HTR-8/SVneo (cell line): ENCODE results near the gene LCMT1.
"Not testable (repeated sequence)": the region's sequence is repeated elsewhere in the genome, so short reads cannot be mapped to it uniquely, and the experiment has no call there.

ENCODE experiments used
- DNase-seq: peaks from one replicate; pipeline ENCODE4 v3.0.0; 2011; ENCODE audit warnings: low spot score, mixed read lengths; ENCODE audit not compliant: insufficient read length
- FAIRE-seq: peaks from 2 replicates; lab custom pipeline; 2011; peaks lifted over from hg19 to GRCh38; lab: Jason Lieb, UNC

LCMT1 gene

DNA sequence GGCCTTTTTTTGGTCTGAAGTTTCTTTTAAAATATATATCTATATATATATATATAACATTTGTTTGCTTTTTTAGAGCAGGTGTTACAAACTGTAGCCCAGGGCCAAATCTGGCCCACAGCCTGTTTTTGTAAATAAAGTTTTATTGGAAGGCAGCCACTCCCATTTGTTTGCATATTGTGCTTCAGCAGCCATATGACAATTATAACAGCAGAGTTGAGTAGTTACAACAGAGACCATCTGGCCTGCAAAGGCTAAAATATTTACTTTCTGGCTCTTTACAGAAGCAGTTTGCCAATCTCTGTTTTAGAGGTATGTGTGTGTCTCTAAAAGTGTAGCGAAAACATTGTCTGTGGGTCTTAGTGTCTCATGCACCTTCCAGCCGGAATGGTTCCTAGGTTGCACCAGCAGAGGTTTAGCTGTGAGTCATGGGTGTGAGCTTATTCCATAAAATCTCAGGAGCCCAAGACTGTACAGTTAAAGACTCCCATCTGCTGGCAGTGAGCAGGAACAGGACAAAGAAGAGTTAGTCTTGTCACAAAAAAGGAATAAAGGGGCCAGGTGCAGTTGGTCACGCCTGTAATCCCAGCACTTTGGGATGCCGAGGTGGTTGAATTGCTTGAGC, 23.8 kb downstream of the LCMT1 start:
- FAIRE-seq, result no peak
- DNase-seq, result no peak

DNA sequence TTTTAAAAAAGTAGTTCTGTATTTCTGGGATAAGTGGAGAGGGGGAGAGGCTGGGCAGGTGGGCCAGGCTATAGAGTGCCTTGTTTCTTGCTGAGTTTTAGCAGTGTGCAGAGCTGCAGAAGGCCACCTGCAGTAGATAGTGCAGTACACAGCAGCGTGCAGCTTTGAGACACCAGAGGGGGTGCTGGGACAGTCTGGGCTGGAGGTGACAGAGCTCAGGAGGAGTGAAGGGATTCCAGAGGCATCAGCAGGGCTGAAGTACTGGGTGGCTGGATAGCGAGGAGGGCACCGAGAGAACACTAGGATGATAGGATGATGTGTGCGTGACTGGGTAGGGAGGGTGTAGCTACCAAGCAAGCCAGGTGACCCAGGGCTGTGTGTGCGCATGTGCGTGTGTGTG, 26.6 kb downstream of the LCMT1 start:
- DNase-seq (no peak), FAIRE-seq (no peak)

DNA sequence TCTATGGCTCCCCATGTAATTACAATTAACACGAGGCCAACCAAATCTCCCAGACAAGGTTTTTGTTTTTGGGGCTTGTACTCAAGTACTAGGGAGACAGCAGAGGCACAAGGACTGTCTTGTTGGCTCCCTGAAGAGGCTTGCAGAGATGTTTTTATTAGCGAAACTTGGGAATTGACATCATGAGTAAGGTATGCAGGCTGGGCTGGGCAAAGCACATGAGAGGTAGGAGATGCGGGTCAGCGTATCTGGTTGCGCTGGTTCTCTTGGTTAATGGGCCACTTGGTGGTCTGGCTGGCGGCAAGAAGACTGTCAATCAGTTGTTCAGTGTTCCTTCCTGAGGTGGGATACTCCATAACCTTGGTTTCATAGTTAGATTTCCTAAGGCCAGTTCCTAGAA, 28.9 kb downstream of the LCMT1 start:
- FAIRE-seq, result no peak
- no peak for DNase-seq

DNA sequence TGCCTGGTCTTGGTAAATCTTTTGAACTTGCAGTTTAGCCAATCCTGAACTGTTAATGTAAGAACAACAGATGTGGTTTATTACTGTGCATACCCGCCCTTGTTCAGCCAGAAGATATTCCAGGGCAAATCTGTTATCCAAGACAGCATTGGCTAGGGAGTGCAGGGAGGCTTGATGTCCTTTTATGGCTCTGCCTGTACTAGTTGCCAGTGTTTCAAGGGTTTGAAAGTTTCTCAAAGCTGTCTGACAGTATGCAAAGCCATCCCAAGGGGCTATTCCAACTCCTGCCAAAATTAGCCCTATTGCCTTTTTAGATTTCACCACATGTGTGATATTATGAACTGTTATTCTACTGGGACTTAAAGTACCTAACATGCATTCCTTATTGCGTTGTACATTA, 30.1 kb downstream of the LCMT1 start:
- no peak for DNase-seq
- FAIRE-seq, result no peak

DNA sequence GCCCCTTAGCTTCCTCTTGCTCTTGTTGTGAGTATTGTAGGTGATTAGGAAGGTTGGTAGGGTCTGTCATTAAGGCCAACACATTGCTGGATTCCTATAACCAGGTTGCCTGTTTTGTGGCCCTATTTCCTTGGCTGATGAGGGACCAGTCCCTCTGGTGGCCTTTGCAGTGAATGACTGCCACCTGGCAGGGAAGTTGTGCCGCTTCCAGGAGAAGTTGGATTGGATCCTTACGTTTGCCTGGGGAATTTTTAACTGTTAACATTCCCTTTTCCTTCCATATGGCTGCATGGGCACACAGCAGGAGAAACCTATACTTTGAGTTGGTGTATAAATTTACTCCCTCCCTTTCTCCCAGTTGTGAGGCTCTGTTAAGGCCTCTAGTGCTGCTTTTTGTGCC, 32.4 kb downstream of the LCMT1 start:
- DNase-seq (no peak), FAIRE-seq (no peak)

DNA sequence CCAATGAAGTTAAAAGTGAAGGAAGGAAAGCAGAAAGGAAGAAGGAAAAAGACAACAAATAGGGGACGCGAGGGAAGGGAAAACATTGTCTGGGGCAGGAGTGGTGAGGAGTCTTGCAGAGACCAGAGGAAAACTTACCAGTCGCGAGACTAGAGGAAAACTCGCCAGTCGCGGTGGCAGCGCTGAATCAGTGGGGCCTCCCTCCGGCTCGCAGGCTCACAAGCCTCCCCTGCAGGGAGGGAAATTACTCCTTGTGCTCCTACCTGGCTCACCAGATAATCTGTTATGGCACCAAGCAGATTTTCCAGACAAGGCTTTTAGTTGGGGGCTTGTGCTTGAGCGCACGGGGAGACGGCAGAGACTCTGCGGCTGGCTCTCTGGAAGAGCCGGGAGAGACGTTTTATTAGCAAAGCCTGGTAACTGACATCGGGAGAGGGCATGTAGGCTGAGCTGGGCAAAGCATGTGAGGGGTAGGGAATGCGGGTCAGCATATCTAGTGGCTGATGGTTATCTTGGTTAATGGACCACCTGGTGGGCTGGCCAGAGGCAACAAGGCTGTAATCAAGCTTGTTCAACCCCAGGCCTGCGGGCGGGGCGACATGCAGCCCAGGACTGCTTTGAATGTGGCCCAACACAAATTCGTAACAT, 37.1 kb downstream of the LCMT1 start:
- no peak for DNase-seq
- FAIRE-seq, result no peak

DNA sequence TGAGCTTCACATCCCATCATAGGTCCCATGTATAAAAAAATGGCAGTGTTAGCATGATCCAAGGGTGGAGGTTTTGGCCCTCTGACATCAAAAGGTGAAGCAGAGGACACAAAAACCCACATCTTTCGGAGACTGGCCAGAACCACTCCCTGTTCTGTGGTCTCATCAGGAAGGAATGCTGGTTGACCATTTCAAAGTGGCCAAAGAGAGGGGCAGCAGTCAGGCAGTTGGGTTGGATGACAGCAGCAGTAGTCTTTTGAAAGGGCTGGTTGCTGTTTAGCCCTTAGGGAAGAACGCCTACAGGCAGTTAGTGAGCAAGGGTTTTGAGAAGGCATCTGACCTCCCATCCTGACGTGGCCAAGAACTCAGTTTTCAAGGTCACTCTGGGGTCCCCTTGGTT, 40.5 kb downstream of the LCMT1 start:
- FAIRE-seq, result no peak
- peak; percentile 48 for DNase-seq

DNA sequence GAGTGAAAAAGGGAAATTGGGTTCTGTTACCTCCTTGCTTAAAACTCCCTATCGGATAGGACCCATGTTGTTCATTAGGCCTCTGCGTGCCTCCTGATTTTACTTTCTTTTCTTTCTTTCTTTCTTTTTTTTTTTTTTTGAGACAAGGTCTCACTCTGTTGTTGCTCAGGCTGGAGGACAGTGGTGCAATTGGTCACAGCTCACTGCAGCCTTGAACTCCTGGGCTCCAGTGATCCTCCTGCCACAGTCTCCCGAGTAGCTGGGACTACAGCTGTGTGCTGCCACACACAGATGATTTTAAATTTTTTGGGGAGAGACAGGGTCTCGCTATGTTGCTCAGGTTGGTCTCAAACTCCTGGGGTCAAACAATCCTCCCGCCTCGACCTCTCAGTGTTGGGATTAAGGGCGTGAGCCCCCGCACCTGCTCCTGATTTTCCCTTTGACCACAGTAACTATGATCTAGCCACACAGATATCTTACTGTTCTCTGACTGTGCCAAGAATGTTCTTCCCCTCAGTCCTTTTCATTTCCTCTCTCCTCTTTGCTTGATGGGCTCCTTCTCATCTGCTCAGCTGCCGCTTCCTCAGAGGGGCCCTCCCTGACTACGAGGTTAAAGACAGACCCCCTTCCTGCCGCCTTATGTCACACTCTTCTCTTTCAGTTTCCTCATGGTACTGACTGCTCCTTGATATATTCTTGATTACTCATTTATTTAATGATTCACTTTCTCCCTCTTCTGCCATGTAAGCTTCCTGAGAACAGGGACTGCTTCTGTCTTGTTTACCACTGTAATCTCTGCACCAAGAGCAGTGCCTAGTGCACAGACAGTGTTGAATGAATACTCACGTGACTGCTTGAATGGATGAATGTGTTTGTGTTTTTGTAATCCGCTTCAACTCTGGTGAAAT, 44.3 kb downstream of the LCMT1 start:
- FAIRE-seq (no peak), DNase-seq (no peak)

DNA sequence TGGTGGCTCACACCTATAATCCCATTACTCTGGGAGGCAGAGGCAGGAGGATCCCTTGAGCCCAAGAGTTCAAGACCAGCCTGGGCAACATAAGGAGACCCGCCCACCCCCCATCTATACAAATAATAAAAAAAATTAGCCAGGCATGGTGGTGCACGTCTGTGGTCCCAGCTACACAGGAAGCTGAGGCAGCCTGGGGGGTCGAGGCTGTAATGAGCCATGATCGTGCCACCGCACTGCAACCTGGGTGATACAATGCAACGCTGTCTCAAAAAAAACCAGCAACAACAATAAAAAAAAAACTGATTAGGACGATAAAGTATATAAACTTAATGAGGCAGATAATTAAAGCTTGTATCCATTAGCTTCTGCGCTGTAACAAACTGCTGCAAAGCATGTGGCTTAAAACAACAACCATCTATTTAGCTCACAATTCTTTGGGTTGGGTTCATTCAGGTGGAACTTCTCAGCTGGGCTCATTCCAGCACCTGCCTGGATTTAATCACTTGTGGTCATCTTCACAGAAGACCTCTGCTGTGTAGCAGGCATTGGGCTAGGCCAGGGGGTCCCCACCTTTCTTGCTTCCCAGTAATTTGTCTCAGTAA, 45.8 kb downstream of the LCMT1 start:
- FAIRE-seq (no peak), DNase-seq (no peak)

DNA sequence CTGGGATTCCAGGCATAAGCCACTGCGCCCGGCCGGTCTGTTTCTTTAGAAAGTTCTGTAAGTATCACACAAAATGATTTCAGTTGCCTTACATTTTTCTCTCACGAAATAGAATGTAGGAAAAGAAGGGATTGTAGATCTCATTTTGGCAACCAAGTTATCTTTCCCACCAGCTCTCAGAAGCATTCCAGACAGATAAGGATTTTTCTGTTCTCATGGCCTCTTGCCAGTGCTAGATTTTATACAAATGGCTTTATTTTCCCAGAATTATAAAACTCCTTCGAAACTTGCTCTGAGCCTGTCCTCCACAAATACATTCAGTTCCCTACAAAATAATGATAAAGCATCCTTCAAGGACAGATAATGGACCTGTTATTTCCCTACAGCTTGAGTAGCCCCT, 46.9 kb downstream of the LCMT1 start:
- no peak for DNase-seq
- FAIRE-seq, result no peak

DNA sequence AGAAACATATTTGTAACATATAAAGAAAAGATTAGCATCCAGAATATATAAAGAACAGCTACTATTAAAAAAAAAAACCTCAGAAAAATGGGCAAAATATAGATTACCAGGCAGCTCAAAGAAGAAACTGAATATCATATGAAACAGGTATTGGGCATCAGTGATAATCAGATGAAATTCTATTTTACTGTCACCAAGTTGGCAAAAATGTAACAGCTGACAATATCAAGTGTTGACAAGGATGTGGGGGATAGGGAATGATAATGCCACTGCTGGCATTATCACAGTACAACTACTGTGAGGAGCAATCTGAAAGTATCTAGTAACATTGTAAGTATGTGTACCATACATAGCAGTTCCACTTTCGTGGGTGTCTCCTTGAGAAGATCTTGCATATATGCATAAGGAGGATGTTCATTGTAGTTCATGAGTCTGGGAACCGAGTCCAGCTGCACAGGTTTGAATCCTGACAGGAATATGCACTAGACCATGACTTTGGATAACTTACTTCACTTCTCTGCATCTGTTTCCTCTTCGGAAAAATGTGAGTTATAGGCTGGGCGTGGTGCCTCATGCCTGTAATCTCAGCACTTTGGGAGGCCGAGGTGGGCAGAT, 50.3 kb downstream of the LCMT1 start:
- no peak for FAIRE-seq
- DNase-seq, result no peak

DNA sequence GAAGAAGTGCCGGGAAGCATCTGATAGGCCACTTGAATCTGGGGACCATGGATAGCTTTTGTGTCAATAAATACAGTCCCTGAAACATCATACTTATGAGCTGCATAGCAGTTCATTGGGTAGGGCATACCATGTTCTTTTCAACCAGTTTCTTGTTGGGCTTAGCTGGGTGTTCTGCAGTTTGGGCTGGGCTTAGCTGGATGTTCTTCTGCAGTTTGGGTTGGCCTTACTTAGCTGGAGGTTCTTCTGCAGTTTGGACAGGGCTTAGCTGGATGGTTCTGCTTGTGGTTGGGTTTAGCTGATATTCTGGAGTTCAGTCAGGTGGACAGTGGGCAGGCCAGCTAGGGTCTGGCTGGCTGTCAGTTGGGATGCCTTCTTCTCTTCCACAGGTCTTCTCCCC, 52.1 kb downstream of the LCMT1 start:
- DNase-seq (no peak), FAIRE-seq (no peak)

DNA sequence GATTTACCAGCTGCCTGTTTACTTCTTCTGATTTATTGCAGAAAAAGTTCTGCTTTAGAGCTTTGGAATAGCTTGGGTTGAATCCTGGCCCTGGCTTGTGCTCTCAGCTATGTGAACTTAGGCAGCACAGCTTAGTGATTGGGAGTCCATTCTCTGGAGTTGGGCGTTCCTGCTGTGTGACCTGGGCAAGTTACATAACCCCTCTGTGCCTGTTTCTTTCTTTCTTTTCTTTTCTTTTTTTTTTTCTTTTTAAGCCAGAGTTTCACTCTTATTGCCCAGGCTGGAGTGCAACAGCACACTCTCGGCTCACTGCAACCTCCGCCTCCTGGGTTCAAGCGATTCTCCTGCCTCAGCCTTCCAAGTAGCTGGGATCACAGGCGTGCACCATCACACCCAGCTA, 53.7 kb downstream of the LCMT1 start:
- DNase-seq, result no peak
- FAIRE-seq, result no peak

DNA sequence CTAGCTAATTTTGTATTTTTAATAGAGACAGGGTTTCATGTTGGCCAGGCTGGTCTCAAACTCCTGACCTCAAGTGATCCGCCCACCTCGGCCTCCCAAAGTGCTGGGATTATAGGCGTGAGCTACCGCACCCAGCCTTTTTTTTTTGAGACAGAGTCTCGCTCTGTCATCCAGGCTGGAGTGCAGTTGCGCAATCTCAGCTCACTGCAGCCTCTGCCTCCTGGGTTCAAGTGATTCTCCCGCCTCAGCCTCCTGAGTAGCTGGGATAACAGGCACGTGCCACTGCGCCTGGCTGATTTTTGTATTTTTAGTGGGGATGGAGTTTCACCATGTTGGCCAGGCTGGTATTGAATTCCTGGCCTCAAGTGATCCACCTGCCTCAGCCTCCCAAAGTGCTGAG, 56.4 kb downstream of the LCMT1 start:
- FAIRE-seq, DNase-seq: not testable (repeated sequence)

DNA sequence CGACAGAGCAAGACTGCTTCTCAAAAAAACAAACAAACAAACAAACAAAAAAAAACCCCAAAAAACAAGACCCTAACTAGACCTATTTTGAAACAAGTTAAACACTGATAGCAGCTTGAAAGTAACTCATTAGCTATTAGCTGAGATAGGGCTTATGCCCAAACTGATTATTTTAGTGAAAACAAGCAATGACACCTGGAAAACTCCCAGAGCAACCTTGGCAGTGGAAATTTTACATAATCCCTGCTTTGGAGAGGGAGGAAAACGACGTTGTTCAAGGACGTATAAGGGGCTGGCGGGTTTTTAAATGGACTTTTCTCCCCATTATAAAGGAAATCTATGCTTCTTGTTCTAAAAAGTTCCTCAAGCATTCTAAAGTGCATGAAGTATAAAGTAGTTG, 59.8 kb downstream of the LCMT1 start:
- FAIRE-seq (no peak), DNase-seq (no peak)

DNA sequence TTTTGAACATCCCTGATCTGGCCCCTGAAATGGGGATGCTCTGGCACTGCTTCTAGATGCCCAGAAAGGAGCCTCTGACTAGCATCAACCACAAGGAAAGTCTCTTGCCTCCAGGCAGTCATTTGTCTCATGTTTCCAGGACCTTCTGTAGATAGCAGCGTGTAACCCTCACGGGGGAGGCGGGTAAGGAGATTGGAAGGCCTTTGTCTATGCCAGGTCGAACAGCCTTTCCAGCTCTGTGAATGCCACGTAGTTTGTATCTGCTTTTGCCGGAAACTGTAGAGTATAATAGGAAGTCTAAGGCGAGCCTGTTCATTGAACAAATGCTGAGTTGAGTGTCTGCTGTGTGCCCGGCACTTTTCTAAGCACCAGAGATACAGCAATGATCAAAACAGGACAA, 61.3 kb downstream of the LCMT1 start:
- DNase-seq (no peak), FAIRE-seq (no peak)

DNA sequence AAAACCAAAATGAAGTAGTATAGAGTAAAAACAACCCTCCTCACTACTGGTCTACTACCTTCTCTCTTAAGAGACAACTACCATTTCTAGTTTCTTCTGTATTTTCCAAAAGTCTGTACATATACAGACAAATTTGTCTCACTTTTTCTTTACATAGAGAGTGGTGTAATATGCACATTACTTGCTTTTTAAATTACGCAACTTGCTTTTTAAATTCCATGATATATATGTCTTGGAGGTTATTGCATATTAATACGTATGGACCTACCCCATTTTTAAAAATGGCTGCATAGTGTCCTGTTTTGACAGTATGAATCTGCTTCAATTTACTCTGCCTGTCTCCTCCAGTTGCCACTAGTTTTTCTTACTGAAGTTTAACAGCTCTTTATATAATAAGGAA, 62.7 kb downstream of the LCMT1 start:
- DNase-seq (no peak), FAIRE-seq (no peak)

DNA sequence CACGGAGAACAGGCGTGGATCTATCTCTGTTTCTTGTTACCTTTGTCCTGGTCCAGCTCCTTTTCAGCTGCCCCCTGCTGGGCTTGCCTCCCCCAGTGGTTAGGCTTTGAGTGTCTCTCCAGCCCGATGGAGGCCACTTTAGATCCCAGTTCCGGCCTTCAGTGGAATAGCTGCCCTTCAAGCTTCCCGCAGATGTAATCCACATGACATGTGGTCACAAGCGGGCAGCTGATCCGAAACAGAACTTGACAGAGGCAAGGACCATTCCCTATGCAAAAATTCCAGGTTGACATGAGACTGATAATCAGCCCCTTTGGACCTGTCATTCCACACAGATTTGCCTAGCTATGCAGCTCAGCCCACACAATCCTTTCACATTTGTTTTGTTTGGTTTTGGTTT, 64.6 kb downstream of the LCMT1 start:
- no peak for DNase-seq
- no peak for FAIRE-seq

DNA sequence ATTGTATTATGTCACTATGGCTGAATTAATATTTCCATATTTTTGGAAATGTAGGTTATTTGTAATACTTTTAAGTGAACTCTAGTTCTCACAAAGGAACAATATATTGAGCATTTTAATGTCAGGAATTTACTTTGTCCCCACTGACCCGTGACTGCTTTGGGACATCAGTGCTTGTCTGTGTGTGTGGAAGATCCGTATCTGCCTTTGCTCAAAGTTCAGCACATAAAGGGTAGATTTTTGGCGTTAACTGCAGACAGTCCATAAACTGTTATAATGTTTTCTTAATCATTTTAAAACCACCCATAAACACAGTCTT, 65.9 kb downstream of the LCMT1 start:
- FAIRE-seq, result no peak
- no peak for DNase-seq

DNA sequence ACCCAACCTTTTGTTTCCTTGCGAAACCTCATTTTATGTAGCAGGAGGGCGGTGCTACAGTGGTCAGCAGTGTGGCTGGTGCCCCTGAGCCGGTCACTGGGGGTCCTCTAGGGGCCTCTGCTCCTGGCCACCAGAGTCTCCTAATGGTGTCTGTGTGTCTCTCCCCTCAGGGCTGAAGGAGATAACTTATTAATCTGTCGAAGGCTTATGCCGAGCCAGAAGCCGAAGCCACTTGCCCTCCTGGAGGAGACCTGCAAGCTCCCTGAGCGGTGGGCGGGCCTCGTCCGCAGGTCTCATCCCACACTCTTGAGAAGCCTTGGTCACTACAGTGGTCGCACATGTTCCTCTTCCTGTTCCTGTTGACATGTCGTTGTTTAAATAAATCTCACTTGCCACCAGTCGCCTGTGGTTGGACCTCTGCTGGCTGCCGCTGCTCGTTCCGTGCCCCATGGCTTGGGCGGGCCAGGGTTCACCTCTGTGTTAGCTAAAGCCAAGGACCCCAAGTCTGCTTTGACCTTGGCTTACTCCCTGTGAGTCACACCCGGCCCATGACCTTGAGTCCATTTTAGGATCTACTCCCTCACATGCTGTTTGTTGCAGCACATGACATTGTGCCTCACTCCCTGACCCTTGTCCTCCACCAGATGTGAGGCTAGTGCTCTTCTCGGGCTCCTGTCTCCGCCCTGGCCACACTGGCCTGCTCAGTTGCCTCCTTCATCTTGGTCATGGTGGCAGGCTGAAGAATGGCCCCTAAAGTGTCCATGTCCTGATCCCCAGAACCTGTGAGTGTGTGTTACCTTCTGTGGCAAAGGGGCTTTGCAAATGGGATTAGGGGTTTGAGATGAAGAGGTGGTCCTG, 66.5 kb downstream of the LCMT1 start:
- FAIRE-seq (no peak), DNase-seq (no peak)
